ENCODE data around the gene CDHR4. TPM values are rescaled to one million over a fixed set of nuclear protein-coding genes. Genes with fewer than 3 reads are reported as not detected.
A peak's percentile ranks its signal among the peaks of the same experiment; 100 is the strongest.
"Not testable (repeated sequence)": the region's sequence is repeated elsewhere in the genome, so short reads cannot be mapped to it uniquely, and the experiment has no call there.

The CDHR4 gene
- under 1 TPM in 1 of 2 experiments, not detected in 1; 0.37 TPM for total RNA-seq

- peaks cover 21% of the 10 kb centered on the region for H3K27me3 Mint-ChIP-seq
- DNase-seq: no peak
- H3K27ac Mint-ChIP-seq: no peak within 1 kb of the TSS
- peaks cover 12% of the 10 kb centered on the region for H3K4me1 Mint-ChIP-seq
- no peaks in the 10 kb centered on the region for H3K9me3 Mint-ChIP-seq
- H3K4me3 Mint-ChIP-seq: no peak within 1 kb of the TSS
- H3K36me3 Mint-ChIP-seq: no peaks in the 10 kb centered on the region
Observed at GRCh38 chr3:49799761-49800160, at the start of gene CDHR4. TSS of gene CDHR4 (minus strand) at chr3:49799873. CDS start at chr3:49799812, 61 bp downstream.

- no peak for DNase-seq
- Mint-ChIP-seq H3K27me3 (no peaks in the 10 kb centered on the region), H3K27ac (no peak overlapping the region), H3K4me3 (no peak overlapping the region), H3K9me3 (no peaks in the 10 kb centered on the region), H3K36me3 (peaks cover 14% of the 10 kb centered on the region), H3K4me1 (peaks cover 2% of the 10 kb centered on the region)
Observed at GRCh38 chr3:49845694-49846093, 46.0 kb upstream of the CDHR4 start.

GRCh38 chr3:49844464-49845183 is 45.0 kb upstream of the CDHR4 start:
- no peak overlapping the region for H3K4me3 Mint-ChIP-seq
- no peak for DNase-seq
- H3K27ac Mint-ChIP-seq: no peak overlapping the region
- H3K9me3 Mint-ChIP-seq: no peaks in the 10 kb centered on the region
- H3K4me1 Mint-ChIP-seq: peaks cover 2% of the 10 kb centered on the region
- peaks cover 11% of the 10 kb centered on the region for H3K36me3 Mint-ChIP-seq
- no peaks in the 10 kb centered on the region for H3K27me3 Mint-ChIP-seq

GRCh38 chr3:49842843-49843517 is 43.3 kb upstream of the CDHR4 start:
- Mint-ChIP-seq H3K36me3 (peaks cover 12% of the 10 kb centered on the region), H3K27ac (no peak overlapping the region), H3K27me3 (no peaks in the 10 kb centered on the region), H3K4me3 (no peak overlapping the region), H3K4me1 (peaks cover 2% of the 10 kb centered on the region), H3K9me3 (no peaks in the 10 kb centered on the region)
- no peak for DNase-seq

GRCh38 chr3:49841806-49842205 is 42.1 kb upstream of the CDHR4 start:
- Mint-ChIP-seq H3K4me1 (peaks cover 2% of the 10 kb centered on the region), H3K27me3 (no peaks in the 10 kb centered on the region), H3K9me3 (no peaks in the 10 kb centered on the region), H3K36me3 (peaks cover 4% of the 10 kb centered on the region), H3K27ac (no peak overlapping the region), H3K4me3 (no peak overlapping the region)
- no peak for DNase-seq

GRCh38 chr3:49841126-49841696 is 41.5 kb upstream of the CDHR4 start:
- Mint-ChIP-seq H3K9me3 (no peaks in the 10 kb centered on the region), H3K27ac (no peak overlapping the region), H3K4me1 (peaks cover 2% of the 10 kb centered on the region), H3K4me3 (no peak overlapping the region), H3K27me3 (no peaks in the 10 kb centered on the region), H3K36me3 (peaks cover 6% of the 10 kb centered on the region)
- peak; percentile 14 for DNase-seq

- Mint-ChIP-seq H3K9me3 (no peaks in the 10 kb centered on the region), H3K36me3 (peaks cover 4% of the 10 kb centered on the region), H3K4me3 (no peak overlapping the region), H3K27ac (no peak overlapping the region), H3K27me3 (no peaks in the 10 kb centered on the region), H3K4me1 (peaks cover 2% of the 10 kb centered on the region)
- DNase-seq: no peak
Observed at GRCh38 chr3:49840388-49840787, 40.7 kb upstream of the CDHR4 start.

GRCh38 chr3:49839193-49839809 is 39.6 kb upstream of the CDHR4 start:
- DNase-seq: peak; percentile 74
- peaks cover 7% of the 10 kb centered on the region for H3K36me3 Mint-ChIP-seq

GRCh38 chr3:49831341-49831740 is 31.7 kb upstream of the CDHR4 start:
- no peak for DNase-seq
- no peaks in the 10 kb centered on the region for H3K9me3 Mint-ChIP-seq
- H3K4me3 Mint-ChIP-seq: no peak overlapping the region
- H3K4me1 Mint-ChIP-seq: no peaks in the 10 kb centered on the region
- H3K36me3 Mint-ChIP-seq: peaks cover 16% of the 10 kb centered on the region
- no peak overlapping the region for H3K27ac Mint-ChIP-seq
- H3K27me3 Mint-ChIP-seq: no peaks in the 10 kb centered on the region

More at GRCh38 chr3:49839193-49839809, 39.6 kb upstream of the CDHR4 start:
- H3K9me3 Mint-ChIP-seq: no peaks in the 10 kb centered on the region
- H3K4me1 Mint-ChIP-seq: peaks cover 2% of the 10 kb centered on the region
- no peak overlapping the region for H3K27ac Mint-ChIP-seq
- H3K4me3 Mint-ChIP-seq: no peak overlapping the region
- no peaks in the 10 kb centered on the region for H3K27me3 Mint-ChIP-seq

GRCh38 chr3:49826016-49826415 is 26.3 kb upstream of the CDHR4 start:
- DNase-seq: no peak
- Mint-ChIP-seq H3K9me3 (no peaks in the 10 kb centered on the region), H3K4me3 (no peak overlapping the region), H3K27me3 (no peaks in the 10 kb centered on the region), H3K4me1 (no peaks in the 10 kb centered on the region), H3K36me3 (peaks cover 5% of the 10 kb centered on the region), H3K27ac (no peak overlapping the region)

- not testable (repeated sequence) for H3K27me3 Mint-ChIP-seq
Observed at GRCh38 chr3:49823131-49823530, 23.5 kb upstream of the CDHR4 start.

GRCh38 chr3:49813497-49814174 is 14.0 kb upstream of the CDHR4 start, which contains the start of gene UBA7:
TSS of gene UBA7 (minus strand) at chr3:49813953. CDS start at chr3:49813787, 166 bp downstream.
- H3K27me3 Mint-ChIP-seq: no peaks in the 10 kb centered on the region
- peak within 1 kb of the TSS; percentile 90 for H3K4me3 Mint-ChIP-seq
- peaks cover 30% of the 10 kb centered on the region for H3K4me1 Mint-ChIP-seq
- peak within 1 kb of the TSS; percentile 93 for H3K27ac Mint-ChIP-seq
- peaks cover 6% of the 10 kb centered on the region for H3K36me3 Mint-ChIP-seq
- no peaks in the 10 kb centered on the region for H3K9me3 Mint-ChIP-seq
- DNase-seq: peak; percentile 48

More at GRCh38 chr3:49823131-49823530, 23.5 kb upstream of the CDHR4 start:
- not testable (repeated sequence) for DNase-seq, H3K27ac Mint-ChIP-seq, H3K4me1 Mint-ChIP-seq, H3K4me3 Mint-ChIP-seq, H3K9me3 Mint-ChIP-seq, H3K36me3 Mint-ChIP-seq

- Mint-ChIP-seq H3K27me3 (no peaks in the 10 kb centered on the region), H3K9me3 (no peaks in the 10 kb centered on the region), H3K36me3 (peaks cover 6% of the 10 kb centered on the region), H3K4me3 (peak overlapping the region; percentile 90), H3K4me1 (peaks cover 37% of the 10 kb centered on the region), H3K27ac (peak overlapping the region; percentile 93)
- DNase-seq: no peak
Observed at GRCh38 chr3:49812916-49813496, 13.3 kb upstream of the CDHR4 start.

GRCh38 chr3:49807431-49808114 is 7.9 kb upstream of the CDHR4 start:
- Mint-ChIP-seq H3K4me1 (peaks cover 62% of the 10 kb centered on the region), H3K27ac (peak overlapping the region; percentile 82), H3K4me3 (no peak overlapping the region), H3K36me3 (peaks cover 6% of the 10 kb centered on the region), H3K27me3 (peaks cover under 1% of the 10 kb centered on the region), H3K9me3 (no peaks in the 10 kb centered on the region)
- no peak for DNase-seq
